Activated CD8-positive, alpha-beta memory T cell treated with anti-CD3 and anti-CD28 coated beads, Interleukin-2, amount 50 U/mL, for 4 hours (primary cell): ENCODE results near the gene DTNBP1.

Experiments used
- DNase-seq: peaks from one replicate; pipeline ENCODE4 v3.0.0-alpha.2; 2020

The DTNBP1 gene

DNA sequence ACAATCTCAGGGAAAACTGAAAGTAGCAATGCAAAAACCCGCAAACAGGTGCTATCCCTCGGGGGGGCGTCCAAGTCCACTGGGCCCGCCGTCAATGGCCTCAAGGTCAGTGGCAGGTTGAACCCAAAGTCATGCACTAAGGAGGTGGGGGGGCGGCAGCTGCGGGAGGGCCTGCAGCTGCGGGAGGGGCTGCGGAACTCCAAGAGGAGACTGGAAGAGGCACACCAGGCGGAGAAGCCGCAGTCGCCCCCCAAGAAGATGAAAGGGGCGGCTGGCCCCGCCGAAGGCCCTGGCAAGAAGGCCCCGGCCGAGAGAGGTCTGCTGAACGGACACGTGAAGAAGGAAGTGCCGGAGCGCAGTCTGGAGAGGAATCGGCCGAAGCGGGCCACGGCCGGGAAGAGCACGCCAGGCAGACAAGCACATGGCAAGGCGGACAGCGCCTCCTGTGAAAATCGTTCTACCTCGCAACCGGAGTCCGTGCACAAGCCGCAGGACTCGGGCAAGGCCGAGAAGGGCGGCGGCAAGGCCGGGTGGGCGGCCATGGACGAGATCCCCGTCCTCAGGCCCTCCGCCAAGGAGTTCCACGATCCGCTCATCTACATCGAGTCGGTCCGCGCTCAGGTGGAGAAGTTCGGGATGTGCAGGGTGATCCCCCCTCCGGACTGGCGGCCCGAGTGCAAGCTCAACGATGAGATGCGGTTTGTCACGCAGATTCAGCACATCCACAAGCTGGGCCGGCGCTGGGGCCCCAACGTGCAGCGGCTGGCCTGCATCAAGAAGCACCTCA lies 166.3 kb downstream of the DTNBP1 start:
- no peak for DNase-seq

- DNase-seq = no peak
Measured at GRCh38 chr6:15495375-15495901, 167.4 kb downstream of the DTNBP1 start.

DNA sequence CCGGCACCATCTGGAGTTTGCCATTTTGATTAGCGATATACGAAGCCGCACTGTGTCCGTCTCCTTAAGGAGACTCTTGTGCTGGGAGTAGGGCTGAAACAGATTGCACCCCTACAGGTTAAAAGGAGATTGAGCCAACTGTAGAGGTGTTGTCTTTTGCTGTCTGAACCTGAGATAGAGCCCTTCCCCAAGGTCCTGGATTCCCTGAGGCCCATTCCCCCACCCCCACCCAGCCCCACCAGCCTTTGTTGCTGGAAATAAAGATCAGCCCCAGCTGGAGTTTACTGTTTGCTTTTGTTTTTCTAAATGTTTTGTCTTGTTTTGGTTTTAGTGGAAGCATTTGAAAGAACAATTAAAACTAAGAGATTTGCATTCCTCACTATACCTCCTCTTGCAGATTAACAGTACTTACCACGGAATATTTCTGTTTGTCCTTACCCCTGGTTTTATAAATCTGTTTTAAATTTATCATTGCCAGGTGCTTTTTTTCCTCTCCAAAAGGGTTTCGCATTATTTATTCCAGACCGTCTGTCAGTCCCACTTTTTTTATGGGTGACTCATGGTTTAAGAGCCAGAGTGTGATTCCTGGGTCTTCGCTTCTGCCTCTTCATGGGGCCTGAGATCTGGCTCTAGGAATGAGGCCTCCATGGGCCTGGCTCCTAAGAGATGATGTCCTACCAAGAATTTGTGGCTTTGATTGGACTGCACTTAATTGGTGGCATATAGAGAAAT lies 169.2 kb downstream of the DTNBP1 start:
- DNase-seq = no peak

- no peak for DNase-seq
Measured at GRCh38 chr6:15491986-15492269, 170.9 kb downstream of the DTNBP1 start.

GRCh38 chr6:15491255-15491985 lies 171.4 kb downstream of the DTNBP1 start:
- DNase-seq = peak; percentile 71

GRCh38 chr6:15490242-15491100 lies 172.4 kb downstream of the DTNBP1 start:
- no peak for DNase-seq

- no peak for DNase-seq
Measured at GRCh38 chr6:15489261-15489962, 173.4 kb downstream of the DTNBP1 start.

GRCh38 chr6:15487262-15487661 lies 175.6 kb downstream of the DTNBP1 start:
- no peak for DNase-seq

- DNase-seq = no peak
Measured at GRCh38 chr6:15485936-15486335, 176.9 kb downstream of the DTNBP1 start.

GRCh38 chr6:15484821-15485220 lies 178.0 kb downstream of the DTNBP1 start:
- DNase-seq = no peak

DNA sequence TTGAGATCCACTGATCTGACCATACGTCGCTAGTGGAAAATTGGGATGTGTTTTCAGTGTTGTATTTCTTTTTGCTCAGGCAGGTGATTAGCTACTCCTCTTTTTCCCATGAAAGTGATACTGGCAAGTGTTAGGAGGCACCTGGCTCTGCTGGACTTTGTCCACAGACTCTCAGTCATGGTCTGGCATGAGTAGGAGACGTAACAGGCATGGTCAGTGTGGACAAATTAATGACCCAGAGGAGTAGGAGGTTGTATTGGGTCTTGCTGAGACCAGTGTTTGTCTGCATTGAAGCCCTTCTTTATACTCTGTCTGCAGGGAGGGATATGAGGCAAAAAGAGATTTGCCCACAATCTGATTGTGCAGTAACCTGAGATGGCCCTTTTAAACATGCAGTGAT lies 178.7 kb downstream of the DTNBP1 start:
- DNase-seq = no peak

GRCh38 chr6:15483060-15483459 lies 179.8 kb downstream of the DTNBP1 start:
- DNase-seq = no peak

DNA sequence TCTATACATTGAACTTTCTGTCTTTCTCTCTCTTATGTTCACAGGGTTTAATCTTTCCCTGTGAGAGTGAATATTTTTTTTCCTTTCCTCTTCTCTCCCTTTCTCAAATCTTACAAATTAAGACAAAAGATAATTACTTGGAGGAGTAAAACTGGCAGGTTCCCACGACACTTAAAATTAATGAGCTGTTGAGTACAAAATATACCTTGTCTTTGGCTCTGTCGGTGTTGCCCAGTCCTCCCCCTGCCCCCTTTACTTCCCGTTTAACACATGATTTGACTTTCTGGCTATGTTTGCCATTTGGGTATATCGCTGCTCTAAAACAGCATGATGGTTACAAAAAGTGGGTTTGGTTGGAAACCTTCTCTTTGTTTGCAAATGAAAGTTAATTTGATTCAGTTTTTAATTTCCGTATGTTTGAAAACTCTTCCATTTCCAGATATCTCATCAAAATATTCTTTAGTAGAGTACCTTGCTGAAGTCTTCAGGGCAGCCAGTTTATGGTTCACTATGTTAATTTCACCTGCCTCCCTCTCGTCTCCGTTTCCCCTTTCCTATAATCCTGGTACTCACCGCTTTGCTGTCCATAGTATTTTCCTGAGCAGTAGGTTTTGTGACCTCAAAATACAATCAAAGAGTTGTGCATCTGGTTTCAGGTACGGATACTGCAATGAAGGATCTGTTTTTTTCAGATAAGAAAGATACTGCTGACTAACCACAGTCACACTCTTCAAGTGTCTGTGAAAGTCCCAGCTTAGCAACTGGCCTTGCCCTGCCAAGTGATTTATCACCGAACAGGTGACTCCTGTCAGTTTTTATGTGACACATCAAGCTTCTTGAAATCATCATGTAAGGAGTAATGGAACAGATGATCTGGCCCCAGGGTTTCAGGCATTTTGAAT lies 181.2 kb downstream of the DTNBP1 start:
- DNase-seq = no peak

DNA sequence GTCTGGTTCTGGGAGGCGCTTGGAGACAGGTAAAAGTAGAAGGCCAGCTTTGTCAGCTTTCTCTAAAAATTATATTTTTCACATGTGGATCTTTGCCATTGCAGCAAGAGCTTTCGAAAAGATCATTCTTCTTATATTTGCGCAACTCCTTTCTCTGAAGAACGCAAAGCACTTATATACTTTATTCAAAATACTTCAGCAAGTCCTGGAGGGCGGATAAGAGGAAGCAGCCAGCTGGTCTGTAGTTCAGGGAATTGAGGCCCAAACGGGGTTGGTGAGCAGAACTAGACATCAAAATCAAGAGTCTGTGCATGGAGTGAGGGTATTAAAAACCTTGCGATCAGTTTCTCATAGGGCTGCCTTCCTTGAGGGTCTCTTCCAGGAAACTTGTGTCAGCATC lies 182.3 kb downstream of the DTNBP1 start:
- no peak for DNase-seq

- DNase-seq = no peak
Measured at GRCh38 chr6:15479761-15480160, 183.1 kb downstream of the DTNBP1 start.

DNA sequence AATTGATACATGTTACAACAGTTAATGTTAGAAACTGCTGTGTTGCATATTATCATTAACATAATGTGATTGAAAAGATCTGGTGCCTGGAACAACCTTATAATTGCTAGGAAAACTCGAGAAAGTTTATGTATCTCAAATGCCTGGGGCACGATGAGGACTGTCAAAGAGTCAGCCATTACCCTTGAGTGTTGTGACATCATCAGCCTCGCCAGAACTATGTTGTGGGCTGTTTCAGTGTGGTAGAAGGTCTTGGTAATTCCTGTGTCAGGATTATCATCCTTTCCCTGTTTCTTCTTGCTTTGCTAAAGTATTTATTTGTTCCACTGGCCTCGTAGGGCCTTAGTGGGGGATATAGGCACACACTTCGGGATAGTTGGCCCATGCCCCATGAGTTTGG lies 185.1 kb downstream of the DTNBP1 start:
- no peak for DNase-seq

GRCh38 chr6:15476631-15477380 lies 186.0 kb downstream of the DTNBP1 start:
- no peak for DNase-seq

DNA sequence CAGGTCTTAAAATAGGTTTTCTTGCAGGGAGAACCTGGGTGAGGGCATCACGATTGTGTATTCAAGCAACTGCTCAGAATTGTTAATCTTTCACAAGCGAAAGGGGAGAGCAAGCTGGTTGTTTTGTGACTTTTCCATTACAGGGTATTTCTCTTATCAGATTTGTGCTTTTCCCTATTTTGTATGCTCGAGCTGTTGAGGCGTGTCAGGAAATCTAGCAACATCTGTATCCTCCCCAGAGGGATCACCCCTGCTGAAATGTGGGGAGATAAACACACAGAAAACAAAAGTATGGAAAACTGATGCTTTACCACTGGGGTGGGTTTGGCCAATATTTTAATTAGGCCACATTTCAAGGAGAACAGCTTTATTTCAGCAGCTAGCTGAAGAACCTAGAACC lies 187.0 kb downstream of the DTNBP1 start:
- DNase-seq = no peak

DNA sequence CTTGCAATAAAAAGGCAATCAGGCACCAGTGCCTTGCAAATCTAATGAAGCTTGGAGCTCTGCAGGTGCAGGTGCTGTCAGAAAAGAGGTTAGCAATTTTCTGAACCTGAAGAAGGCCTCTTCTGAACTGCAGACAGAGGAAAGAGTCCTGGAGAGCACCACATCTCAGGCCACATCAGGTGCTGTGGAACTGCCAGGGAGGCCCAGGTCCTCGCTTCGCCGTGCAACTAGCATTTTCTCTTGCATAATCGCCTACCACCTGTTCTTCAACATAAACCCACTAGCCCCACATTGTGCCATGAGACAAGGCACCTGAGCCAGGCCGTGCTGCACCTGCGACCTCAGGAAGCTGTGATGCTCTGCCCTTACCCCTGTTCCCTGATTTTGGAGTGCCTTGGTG lies 187.6 kb downstream of the DTNBP1 start:
- DNase-seq = no peak

GRCh38 chr6:15474196-15474595 lies 188.6 kb downstream of the DTNBP1 start:
- no peak for DNase-seq
